Subcutaneous abdominal adipose tissue (tissue), 5 donors: ENCODE measurements around the gene PRR5.

Experiments used
- H3K27ac ChIP-seq: one replicate; pipeline ENCODE4 v1.7.0; 2013; ENCODE audit warnings: low read depth, mild to moderate bottlenecking, inconsistent platforms, low read length, moderate library complexity
- H3K27me3 ChIP-seq, 5 donors: one replicate each; pipeline ENCODE4 v1.7.0; 2013; ENCODE audit warnings: low read length in 5 of 5, inconsistent platforms in 1 of 5; ENCODE audit not compliant: control insufficient read depth in 5 of 5, insufficient read depth in 4 of 5
- H3K36me3 ChIP-seq, 5 donors: one replicate each; pipeline ENCODE4 v1.7.0; 2013; ENCODE audit warnings: low read length in 5 of 5; ENCODE audit not compliant: control insufficient read depth in 5 of 5, insufficient read depth in 5 of 5
- H3K4me1 ChIP-seq, 5 donors: one replicate each; pipeline ENCODE4 v1.7.0; 2013; ENCODE audit warnings: low read length in 5 of 5, mild to moderate bottlenecking in 3 of 5, moderate library complexity in 1 of 5; ENCODE audit not compliant: control insufficient read depth in 5 of 5, insufficient read depth in 5 of 5
- H3K4me3 ChIP-seq, 5 donors: one replicate each; pipeline ENCODE4 v1.7.0; 2013; ENCODE audit warnings: low read length in 5 of 5, low read depth in 1 of 5
- H3K9ac ChIP-seq, 5 donors: one replicate each; pipeline ENCODE4 v1.7.0; 2013; ENCODE audit warnings: low read length in 5 of 5, mild to moderate bottlenecking in 4 of 5, moderate library complexity in 3 of 5
- H3K9me3 ChIP-seq, 5 donors: one replicate each; pipeline ENCODE4 v1.7.0; 2013; ENCODE audit warnings: low read length in 5 of 5; ENCODE audit not compliant: control insufficient read depth in 5 of 5
- donor health status: healthy.
- donor health status: healthy.
- donor health status: healthy.
- donor health status: healthy.
- donor health status: healthy.

The PRR5 gene

DNA sequence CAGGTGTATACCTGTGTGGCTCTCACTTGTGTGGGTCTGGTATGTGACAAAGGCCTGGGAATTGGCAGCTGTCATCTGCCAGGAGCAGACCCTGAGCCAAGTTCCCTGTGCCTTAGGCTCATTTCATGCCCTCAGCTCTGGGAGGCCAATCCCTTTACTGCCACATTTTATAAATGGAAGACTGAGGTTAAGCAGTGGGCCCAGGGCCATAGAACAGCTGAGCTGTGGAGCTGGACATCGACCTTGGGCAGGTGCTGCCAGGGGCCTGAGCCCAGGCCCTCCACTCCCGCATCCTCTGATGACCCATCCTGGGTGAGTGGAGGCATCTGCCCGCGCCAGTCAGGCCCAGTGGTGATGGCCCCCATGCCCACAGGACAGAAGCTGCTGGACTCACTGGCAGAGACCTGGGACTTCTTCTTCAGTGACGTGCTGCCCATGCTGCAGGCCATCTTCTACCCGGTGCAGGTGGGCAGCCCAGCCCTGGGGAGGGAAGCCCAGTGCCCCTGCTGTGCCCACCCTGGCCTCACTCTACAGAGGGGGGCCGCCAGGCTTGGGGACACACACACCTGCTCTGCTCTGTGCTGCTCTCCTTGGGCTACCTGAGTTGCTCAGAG lies 29.5 kb downstream of the PRR5 start:
- Histone ChIP-seq H3K4me3 (no peak overlapping the region), H3K27me3 (peaks cover 0 to 2% (median 0%) of the 10 kb centered on the region in 5 donors), H3K27ac (no peak overlapping the region), H3K9ac (no peak overlapping the region), H3K9me3 (no peaks in the 10 kb centered on the region), H3K4me1 (peaks cover 6 to 33% (median 17%) of the 10 kb centered on the region in 5 donors), H3K36me3 (peaks cover 0 to 54% (median 44%) of the 10 kb centered on the region in 5 donors)

DNA sequence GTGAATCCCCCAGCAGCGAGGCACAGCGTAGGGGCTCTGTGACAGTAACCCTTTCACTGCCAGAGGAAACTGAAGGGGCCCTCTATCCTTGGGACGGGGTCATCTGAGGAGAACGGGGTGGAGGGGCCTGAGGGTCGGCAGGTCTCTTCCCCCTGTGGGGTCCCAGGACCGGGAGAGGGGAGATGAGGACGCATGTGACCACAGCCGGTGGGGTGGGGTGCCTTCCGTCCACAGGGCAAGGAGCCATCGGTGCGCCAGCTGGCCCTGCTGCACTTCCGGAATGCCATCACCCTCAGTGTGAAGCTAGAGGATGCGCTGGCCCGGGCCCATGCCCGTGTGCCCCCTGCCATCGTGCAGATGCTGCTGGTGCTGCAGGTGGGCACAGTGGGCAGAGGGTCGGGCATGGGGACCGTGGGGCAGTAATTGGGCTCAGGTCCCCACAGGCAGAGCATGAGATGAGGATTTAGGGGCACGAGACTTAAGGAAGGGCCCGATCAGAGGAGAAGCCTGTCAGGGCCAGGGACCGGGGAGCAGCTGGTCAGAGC lies 30.1 kb downstream of the PRR5 start:
- H3K9me3 ChIP-seq, result no peaks in the 10 kb centered on the region
- H3K27me3 ChIP-seq, result peaks cover 0 to 2% (median 0%) of the 10 kb centered on the region in 5 donors
- H3K27ac ChIP-seq, result no peak overlapping the region
- peaks cover 6 to 33% (median 17%) of the 10 kb centered on the region in 5 donors for H3K4me1 ChIP-seq
- peaks cover 0 to 48% (median 37%) of the 10 kb centered on the region in 5 donors for H3K36me3 ChIP-seq
- H3K4me3 ChIP-seq, result no peak overlapping the region
- H3K9ac ChIP-seq, result no peak overlapping the region

DNA sequence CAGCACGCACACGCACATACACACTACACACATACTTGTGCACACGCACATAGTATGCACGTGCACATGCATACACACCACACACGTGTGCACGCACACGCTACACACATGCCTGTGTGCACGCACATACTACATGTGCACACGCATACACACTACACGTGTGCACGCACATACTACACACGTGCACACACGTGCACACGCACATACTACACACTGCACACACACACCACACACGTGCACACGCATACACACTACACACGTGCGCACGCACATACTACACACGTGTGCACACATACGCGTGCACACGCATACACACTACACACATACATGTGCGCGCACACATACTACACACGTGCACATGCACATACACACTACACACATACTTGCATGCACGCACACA lies 30.7 kb downstream of the PRR5 start:
- H3K9me3 ChIP-seq, result no peaks in the 10 kb centered on the region
- no peaks in the 10 kb centered on the region for H3K27me3 ChIP-seq
- H3K36me3 ChIP-seq, result peaks cover 0 to 42% (median 32%) of the 10 kb centered on the region in 5 donors
- no peak overlapping the region for H3K9ac ChIP-seq
- no peak overlapping the region for H3K27ac ChIP-seq
- no peak overlapping the region for H3K4me3 ChIP-seq
- peaks cover 6 to 32% (median 17%) of the 10 kb centered on the region in 5 donors for H3K4me1 ChIP-seq

DNA sequence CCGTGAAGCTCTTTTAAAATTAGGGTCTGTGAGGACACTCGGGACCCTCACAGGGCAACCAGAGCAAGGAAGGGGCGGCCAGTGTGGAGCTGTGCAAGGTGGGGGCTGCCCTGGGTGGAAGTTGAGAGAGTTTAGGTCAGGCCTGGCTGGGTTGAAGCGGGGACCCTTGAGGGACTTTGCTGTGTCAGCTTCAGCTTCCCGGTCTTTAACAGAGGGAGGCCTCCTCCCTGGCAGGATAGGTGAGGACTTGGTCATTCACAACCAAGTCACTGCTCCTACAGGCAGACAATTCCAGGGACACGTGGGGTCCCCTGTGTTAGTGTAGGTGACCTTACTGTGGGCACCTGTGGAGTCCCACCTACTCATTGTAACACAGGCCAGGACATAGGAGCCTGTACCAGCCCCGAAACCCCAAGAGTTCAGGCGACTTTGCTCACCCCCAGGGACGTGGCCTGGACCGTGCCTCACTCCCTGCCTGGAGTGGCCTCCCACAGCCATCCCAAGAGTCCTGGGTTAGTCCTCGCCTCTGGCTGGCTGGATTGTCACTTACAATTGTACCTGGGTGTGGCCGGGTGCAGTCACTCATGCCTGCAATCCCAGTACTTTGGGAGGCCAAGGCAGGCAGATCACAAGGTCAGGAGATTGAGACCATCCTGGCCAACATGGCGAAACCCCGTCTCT lies 31.6 kb downstream of the PRR5 start:
- H3K4me3 ChIP-seq, result no peak overlapping the region
- H3K36me3 ChIP-seq, result peaks cover 0 to 38% (median 26%) of the 10 kb centered on the region in 5 donors
- no peak overlapping the region for H3K9ac ChIP-seq
- H3K4me1 ChIP-seq, result peaks cover 6 to 23% (median 16%) of the 10 kb centered on the region in 5 donors
- H3K9me3 ChIP-seq, result no peaks in the 10 kb centered on the region
- peaks cover 0 to 3% (median 0%) of the 10 kb centered on the region in 5 donors for H3K27me3 ChIP-seq
- H3K27ac ChIP-seq, result no peak overlapping the region

DNA sequence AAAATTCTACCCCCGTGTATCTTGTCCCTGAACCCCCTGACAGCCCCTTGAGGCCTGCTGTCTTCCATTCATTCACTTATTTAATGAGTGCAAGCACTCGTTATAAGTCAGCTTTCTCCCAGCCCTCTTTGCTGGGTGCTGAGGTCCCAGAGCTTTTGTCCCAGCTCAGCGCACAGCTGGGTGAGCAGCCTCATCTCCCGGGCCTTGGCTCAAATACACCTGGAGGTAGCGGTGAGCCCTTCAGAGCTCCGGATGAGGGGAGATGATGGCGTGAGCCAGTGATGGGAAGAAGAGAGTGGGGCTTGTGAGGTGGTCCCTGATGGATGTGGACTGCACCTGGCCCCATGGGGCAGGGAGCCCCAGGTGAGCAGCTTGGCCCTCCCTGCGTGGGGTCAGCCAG lies 32.3 kb downstream of the PRR5 start:
- Histone ChIP-seq H3K27ac (no peak overlapping the region), H3K4me1 (peaks cover 2 to 16% (median 9%) of the 10 kb centered on the region in 5 donors), H3K27me3 (peaks cover 0 to 7% (median 0%) of the 10 kb centered on the region in 5 donors), H3K9me3 (no peaks in the 10 kb centered on the region), H3K36me3 (peaks cover 0 to 37% (median 22%) of the 10 kb centered on the region in 5 donors), H3K4me3 (no peak overlapping the region), H3K9ac (no peak overlapping the region)

DNA sequence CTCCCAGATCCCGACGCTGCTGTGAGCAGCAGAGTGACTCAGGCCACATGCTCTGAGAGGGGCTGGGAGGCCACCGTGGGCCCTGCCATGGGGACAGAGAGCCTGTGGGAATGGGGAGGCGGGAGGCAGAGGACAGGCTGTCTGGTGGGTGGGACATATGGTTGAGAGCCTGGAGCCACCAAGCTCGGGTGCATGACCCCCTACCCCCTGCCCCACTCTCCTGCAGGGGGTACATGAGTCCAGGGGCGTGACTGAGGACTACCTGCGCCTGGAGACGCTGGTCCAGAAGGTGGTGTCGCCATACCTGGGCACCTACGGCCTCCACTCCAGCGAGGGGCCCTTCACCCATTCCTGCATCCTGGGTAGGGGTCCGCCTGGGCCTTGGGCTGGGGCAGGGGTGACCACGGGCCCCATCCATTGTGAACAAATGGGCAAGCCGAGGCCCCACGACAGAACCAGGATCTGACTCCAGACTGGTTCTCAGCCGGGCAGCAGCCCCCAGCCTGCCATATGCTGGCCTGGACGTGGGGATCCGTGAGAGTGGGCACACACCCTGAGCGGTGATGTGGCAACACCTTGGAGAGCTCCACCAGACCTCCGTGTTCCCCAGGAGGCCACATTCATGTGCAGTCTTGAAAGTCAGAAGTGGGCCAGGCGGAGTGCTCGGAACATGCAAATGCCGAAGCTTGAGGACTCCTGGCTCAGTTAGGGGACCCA lies 33.0 kb downstream of the PRR5 start:
- no peak overlapping the region for H3K27ac ChIP-seq
- H3K9me3 ChIP-seq, result no peaks in the 10 kb centered on the region
- no peak overlapping the region for H3K4me3 ChIP-seq
- no peak overlapping the region for H3K9ac ChIP-seq
- peaks cover 0 to 32% (median 22%) of the 10 kb centered on the region in 5 donors for H3K36me3 ChIP-seq
- peaks cover 0 to 7% (median 0%) of the 10 kb centered on the region in 5 donors for H3K27me3 ChIP-seq
- peaks cover 0 to 9% (median 2%) of the 10 kb centered on the region in 5 donors for H3K4me1 ChIP-seq

DNA sequence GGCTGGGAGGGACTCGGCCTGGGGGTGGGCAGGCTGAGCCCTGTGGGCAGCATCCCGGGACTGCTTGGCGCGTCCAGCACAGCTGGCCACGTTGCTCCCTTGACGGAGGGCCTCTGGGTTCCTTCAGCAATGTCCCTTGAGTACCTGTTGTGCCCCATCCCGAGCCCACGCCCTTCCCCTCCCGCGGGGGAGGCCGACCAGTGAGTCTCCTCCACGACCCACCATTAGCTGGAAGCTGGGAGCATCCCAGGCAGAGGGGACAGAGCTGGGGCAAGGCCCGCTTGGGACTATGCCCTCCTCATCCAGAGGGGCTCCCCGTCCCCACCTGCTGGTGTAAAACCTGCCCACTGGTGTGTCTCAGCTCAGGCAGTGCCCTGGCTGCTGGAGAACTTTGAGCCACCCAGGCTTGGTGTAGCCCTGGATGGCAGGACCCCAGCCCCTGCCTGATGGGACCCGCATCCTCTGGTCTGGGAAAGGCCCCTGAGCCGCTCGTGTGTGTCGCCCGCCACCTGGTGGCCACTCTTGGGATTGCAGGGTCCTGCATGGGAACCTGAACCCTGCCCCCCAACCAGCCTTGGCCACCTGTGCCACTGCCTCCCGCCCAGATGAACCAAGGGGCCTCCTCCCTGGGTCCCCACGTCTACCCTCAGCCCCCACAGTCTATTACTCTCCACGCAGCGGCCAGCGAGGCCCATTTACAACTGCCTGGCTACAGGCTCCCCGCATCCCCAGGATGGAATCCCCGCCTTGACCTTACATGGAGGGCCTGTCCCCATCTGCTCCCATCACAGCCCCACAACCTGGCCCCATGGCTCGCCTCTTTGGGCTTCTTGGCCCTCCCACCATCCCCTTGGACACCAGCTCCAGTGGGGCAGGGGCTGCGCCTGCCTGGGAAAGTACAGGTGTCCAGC lies 33.8 kb downstream of the PRR5 start:
- Histone ChIP-seq H3K9me3 (no peaks in the 10 kb centered on the region), H3K27me3 (peaks cover 0 to 9% (median 0%) of the 10 kb centered on the region in 5 donors), H3K9ac (no peak overlapping the region), H3K4me3 (no peak overlapping the region), H3K27ac (no peak overlapping the region), H3K36me3 (peaks cover 0 to 24% (median 17%) of the 10 kb centered on the region in 5 donors), H3K4me1 (peaks cover 0 to 1% (median 0%) of the 10 kb centered on the region in 5 donors)

DNA sequence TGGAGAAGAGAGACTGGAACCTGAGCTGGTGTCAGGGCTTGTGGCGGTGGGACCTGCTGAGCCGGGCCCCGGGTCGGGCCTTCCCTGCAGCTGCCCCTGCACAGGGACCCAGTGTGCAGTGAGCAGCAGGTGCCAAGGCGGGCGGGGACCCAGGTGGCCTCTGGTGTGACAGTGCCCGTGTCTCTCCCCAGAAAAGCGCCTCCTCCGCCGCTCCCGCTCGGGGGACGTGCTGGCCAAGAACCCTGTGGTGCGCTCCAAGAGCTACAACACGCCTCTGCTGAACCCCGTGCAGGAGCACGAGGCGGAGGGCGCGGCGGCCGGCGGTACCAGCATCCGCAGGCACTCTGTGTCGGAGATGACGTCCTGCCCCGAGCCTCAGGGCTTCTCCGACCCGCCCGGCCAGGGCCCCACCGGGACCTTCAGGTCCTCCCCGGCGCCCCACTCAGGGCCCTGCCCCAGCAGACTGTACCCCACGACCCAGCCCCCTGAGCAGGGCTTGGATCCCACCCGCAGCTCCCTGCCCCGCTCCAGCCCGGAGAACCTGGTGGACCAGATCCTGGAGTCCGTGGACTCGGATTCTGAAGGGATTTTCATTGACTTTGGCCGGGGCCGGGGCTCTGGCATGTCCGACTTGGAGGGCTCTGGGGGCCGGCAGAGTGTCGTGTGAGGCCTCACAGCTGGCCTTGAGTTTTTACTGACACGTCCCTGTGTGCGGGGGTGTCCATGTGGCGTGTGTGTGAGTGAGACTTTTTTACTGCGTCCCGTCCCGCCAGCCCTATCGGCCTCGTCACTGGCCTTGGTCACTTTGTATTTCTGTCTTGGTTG lies 34.8 kb downstream of the PRR5 start:
- Histone ChIP-seq H3K4me3 (no peak overlapping the region), H3K27me3 (peaks cover 0 to 9% (median 0%) of the 10 kb centered on the region in 5 donors), H3K9me3 (no peaks in the 10 kb centered on the region), H3K4me1 (no peaks in the 10 kb centered on the region), H3K27ac (no peak overlapping the region), H3K9ac (no peak overlapping the region), H3K36me3 (peaks cover 0 to 14% (median 11%) of the 10 kb centered on the region in 5 donors)
